NCI-H1436 treated with DMSO at 0.1 percent for 48 hours (cell line): Measurements from ENCODE around the gene POLA1.
"Not testable (repeated sequence)": the region's sequence is repeated elsewhere in the genome, so short reads cannot be mapped to it uniquely, and the experiment has no call there.

Experiments used
- DNase-seq: peaks from one replicate; lab custom pipeline; 2025; lab: John Stamatoyannopoulos, UW

Gene POLA1

GRCh38 chrX:24796204-24796603, 102.5 kb downstream of the POLA1 start:
- DNase-seq, result no peak

- DNase-seq, result no peak
These were observed 105.4 kb downstream of the POLA1 start for GRCh38 chrX:24799078-24799477.

GRCh38 chrX:24799565-24799964, 105.8 kb downstream of the POLA1 start:
- no peak for DNase-seq

DNA sequence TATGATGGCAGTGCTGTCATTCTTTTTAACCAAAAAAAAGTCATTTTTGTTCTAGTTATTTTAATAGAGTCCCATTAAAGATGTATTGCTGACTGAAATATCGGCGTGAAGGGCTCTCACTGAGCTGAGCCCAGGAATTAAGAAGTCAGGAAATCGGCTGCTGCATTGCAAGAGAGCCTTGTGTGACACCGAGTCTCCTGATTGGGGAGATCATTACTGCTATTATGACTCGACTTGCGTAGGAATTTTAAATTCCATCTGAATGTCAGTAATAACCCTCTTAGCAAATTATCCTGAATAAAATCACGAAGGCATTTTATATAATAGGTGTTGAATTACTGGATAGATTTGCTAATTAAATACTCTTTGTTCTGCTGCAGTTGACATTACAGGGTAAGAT, 111.5 kb downstream of the POLA1 start:
- DNase-seq, result no peak

DNA sequence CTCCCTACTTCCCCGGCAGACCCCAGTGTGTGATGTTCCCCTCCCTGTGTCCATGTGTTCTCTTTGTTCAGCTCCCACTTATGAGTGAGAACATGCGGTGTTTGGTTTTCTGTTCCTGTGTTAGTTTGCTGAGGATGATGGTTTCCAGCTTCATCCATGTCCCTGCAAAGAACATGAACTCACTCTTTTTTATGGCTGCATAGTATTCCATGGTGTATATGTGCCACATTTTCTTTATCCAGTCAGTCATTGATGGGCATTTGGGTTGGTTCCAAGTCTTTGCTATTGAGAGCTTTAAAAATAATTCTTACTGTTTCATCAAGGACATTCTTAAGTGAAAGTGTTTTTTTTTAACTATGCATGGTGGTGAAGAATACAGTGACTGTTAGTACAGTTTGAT, 126.1 kb downstream of the POLA1 start:
- not testable (repeated sequence) for DNase-seq

- no peak for DNase-seq
These were observed 134.4 kb downstream of the POLA1 start for GRCh38 chrX:24828147-24828546.

- no peak for DNase-seq
These were observed 134.9 kb downstream of the POLA1 start for GRCh38 chrX:24828600-24828999.

GRCh38 chrX:24833695-24834094, 140.0 kb downstream of the POLA1 start:
- DNase-seq, result no peak

DNA sequence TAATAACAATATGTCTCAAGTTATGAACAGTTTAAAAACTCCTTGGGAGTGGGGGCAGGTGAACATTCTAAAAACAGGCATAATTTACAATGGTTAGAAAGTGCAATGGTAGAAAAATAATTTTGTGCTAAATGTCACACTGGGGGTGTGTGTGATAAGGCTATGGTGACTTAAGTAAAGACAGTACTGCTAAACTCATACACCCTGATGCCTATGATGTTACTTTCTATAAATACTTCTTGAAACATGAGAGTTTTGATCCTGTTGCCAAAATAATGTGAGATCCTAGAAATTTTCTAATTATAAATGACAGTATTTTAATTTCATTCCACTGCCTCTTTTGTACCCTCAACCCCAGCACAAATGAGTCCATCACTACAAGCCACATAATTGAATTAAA, 144.2 kb downstream of the POLA1 start:
- no peak for DNase-seq

DNA sequence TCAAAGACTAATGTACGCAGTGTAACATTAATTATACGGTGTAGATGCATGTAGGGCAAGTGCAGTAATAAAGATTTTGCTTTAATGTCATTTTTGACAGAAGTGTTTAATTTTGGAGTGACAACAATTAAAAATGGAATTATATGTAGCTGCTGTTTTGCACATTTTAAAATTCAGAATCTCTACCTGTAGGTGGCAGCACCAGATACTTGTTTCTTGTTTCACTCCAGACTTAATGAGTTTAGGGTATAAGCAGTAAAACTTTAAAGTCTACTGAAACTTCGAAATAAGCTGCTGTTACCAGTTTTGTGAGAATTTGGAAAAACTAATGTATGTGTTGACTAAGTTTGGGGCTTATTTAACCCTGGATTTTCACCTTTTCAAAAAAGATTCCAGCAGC, 144.9 kb downstream of the POLA1 start:
- DNase-seq, result no peak

- DNase-seq, result no peak
These were observed 145.6 kb downstream of the POLA1 start for GRCh38 chrX:24839331-24839730.

- DNase-seq, result no peak
These were observed 148.8 kb downstream of the POLA1 start for GRCh38 chrX:24842486-24842885.

DNA sequence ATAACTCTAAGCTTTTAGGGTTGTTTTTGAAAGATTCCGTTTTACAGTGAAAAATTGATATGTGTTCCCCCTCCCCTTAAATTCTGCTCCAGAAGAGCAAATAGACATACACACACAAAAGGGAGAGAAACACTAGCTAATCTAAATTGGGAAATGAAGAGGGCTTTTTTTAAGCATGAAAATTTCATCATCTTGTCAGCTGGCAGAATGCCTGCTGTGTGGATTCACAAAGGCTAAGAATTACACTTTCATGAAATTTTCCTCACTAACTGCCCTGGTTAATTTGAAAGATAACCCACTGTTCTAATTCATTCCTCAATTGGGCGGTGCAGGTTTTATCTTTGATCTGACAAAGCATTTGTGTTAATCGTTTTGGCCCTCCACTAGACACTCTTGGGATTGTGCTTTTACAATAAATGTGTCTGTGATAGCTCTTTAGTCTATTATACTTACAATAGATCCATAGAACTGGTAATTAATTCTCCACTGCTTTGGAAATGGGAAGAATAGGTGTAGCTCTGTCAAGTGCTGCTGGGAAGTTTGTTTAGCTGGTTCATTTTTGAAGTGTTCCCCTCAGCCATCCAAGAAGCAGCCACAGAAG, 152.9 kb downstream of the POLA1 start:
- no peak for DNase-seq

DNA sequence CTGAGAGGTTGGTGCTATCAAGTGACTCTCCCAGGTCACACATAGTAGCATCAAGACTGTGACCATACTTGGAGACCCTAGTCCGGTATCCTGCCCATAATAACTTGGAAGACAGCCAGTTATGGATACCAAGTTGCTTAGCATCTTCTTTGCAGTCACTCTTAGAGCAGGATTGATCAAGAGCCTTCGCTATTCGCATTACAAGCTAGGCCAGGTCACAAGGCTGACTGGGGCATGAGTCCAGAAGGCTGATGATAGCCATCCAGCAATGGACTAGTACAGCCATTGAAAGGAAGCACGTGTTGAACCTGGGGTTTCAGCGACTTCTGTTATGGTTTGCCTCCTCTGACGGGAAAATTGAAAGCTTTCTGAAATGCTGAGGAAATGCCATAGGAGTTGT, 157.6 kb downstream of the POLA1 start:
- DNase-seq, result no peak

DNA sequence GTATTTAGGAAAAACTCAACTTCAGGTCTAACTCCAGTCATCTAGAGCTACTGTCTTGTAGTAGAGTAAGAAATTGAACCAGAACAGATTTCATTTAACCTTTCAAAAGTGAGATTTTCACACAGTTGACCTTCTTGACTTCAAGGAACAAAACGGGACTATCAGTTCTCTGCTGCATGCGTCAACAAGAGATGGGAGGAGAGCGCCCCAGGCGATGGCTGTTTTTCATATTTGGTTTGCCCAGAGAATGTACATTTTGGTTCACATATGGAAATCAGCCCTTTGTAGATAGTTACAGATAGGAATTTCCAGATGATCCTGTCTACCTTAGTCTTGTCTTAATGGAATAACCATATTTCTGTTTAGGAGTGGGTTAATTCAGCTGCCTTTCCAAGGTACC, 158.1 kb downstream of the POLA1 start:
- DNase-seq, result no peak

- DNase-seq, result no peak
These were observed 164.5 kb downstream of the POLA1 start for GRCh38 chrX:24858004-24858746.

DNA sequence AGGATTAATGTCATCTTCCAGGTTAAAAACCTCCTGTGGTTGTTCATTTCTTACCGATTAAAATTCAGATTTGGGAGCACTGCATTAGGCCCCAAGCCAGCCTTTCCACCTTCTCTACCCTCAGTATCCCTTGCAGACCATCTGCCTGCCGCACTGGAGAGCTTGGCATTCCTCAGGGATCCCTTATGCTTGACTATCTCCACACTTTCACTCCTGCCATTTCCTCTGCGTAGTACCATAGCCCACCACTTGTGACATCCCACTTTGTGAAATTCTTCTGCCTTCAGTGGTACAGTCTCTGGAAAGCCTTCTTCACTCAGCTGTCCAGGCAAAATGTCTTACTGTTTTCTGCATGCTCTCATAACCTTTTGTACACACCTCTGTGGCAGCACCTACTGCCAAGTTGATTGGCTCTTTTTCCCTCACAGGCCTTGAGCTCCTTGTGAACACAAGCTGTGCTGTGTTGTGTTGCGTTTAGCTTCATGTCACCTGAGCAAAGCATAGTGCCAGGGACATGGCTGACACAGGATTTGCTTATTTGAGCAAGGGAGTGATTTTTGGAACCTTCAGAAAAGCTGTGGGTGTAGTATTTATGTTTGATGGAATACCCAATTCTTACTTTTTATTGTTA, 165.6 kb downstream of the POLA1 start:
- DNase-seq, result no peak

DNA sequence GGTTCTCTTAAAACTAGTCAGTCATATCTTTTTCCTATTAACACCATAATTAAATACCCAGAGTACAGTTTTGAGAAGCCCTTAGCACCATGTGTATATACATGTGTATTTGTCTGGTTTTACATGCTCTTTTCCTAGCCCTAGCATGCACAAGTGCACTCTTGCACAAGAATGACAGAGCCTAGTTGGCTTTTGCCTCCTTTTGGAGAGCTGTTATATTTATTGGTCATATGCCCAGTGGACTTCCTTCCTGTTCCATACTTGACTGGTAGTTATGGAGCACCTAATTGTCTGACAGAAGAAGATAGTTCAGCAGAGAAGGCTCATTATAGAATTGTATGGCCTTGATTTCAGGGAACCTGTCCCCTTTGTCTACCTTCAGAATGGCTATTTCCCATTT, 166.4 kb downstream of the POLA1 start:
- no peak for DNase-seq

DNA sequence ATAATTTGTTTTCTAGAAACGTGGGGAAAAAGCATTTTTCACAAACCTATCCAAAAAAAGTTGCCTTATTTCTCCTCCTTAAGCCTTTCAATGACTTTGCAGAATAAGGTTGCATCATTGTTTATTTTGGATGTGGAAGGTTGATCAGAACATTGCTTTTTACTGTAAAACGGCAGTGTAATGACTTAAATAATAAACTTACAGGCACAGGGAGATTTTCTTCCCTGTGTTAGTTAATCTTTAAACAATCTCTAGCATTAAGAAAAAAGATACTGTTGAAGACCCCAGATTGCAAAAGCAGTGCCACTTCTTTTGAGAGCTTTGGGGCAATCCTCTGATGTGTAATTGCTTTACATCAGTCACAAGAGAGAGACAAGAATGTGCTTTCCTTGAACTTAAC, 168.6 kb downstream of the POLA1 start:
- DNase-seq, result no peak

- not testable (repeated sequence) for DNase-seq
These were observed 170.1 kb downstream of the POLA1 start for GRCh38 chrX:24863779-24864178.

- DNase-seq, result no peak
These were observed 176.4 kb downstream of the POLA1 start for GRCh38 chrX:24870143-24870542.

GRCh38 chrX:24874604-24875247, 181.0 kb downstream of the POLA1 start:
- DNase-seq, result no peak
